ENCODE data around the gene SLC5A9.
"Not testable (repeated sequence)": the region's sequence is repeated elsewhere in the genome, so short reads cannot be mapped to it uniquely, and the experiment has no call there.

The SLC5A9 gene

DNA sequence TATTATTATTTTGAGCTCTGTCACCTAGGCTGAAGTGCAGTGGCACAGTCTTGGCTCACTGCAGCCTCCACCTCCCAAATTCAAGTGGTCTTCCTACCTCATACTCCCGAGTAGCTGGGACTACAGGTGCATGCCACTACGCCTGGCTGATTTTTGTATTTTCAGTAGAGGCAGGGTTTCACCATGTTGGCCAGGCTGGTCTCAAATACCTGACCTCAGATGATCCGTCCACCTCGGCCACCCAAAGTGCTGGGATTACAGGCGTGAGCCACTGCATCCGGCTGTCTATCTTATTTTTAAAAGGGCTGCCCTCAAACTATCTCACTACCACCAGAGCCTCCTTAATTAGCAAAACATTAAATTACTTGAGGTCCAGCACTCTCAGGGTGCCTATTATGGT, 71.6 kb downstream of the SLC5A9 start:
- not testable (repeated sequence) for H3K4me3 Mint-ChIP-seq; H3K27ac Mint-ChIP-seq; H3K9me3 Mint-ChIP-seq; H3K36me3 Mint-ChIP-seq (ENCODE audit: low read depth); H3K27me3 Mint-ChIP-seq; H3K4me1 Mint-ChIP-seq (ENCODE audit: low read depth)

DNA sequence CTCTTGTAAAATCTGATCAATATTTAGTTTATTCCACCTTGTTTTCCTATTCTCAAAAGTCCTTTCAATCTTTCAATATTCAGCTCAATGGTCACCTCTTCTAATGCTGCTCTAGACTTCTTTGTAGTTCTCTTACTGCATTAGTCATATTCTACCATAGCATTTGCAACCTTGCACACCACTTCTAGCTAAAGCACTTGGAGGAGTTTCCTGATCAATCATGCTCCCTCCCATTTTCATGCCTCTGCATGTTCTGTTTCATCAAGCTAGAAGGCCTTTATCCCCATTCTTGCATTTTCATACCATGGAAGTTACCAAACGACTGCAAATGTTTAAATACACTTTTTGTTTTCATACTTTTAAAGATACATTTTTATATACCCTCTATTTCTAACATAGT, 72.1 kb downstream of the SLC5A9 start:
- H3K27me3 Mint-ChIP-seq: no peaks in the 10 kb centered on the region
- H3K4me3 Mint-ChIP-seq: no peak overlapping the region
- no peak overlapping the region for H3K27ac Mint-ChIP-seq
- no peaks in the 10 kb centered on the region for H3K4me1 Mint-ChIP-seq (ENCODE audit: low read depth)
- H3K9me3 Mint-ChIP-seq: no peaks in the 10 kb centered on the region
- peaks cover 4% of the 10 kb centered on the region for H3K36me3 Mint-ChIP-seq (ENCODE audit: low read depth)

Data from stimulated activated naive CD8-positive, alpha-beta T cell treated with anti-CD3 and anti-CD28 coated beads, Interleukin-15, Interleukin-2, amounts not matched to agents 100 ng/mL and 50 ng/mL, for 24 hours (primary cell).